Measurements from ENCODE around the gene NDUFAF3.

GRCh38 chr3:49058011-49058410 is 36.1 kb downstream of the NDUFAF3 start:
- no peak for TF ChIP-seq CTCF (conservative IDR thresholded peaks at IDR 0.05 in 1 of 2, IDR thresholded peaks at IDR 0.05 in 1 of 2; ENCODE audit: extremely low read depth in 1 of 2, insufficient read depth in 1 of 2, low read depth in 1 of 2, low read length in 2 of 2)
- no peak for TF ChIP-seq EZH2 (IDR thresholded peaks at IDR 0.05; ENCODE audit: borderline replicate concordance, low read length)

Measured in mammary epithelial cell (primary cell).